Activated CD8-positive, alpha-beta T cell treated with anti-CD3 and anti-CD28 coated beads, Interleukin-2, amount 10 ng/mL, durations not matched to agents 7 days and 5 days (primary cell): Measurements from ENCODE around the gene GALNT10. TPM values are rescaled to one million over a fixed set of nuclear protein-coding genes. Genes with fewer than 3 reads are reported as not detected.
A peak's percentile ranks its signal among the peaks of the same experiment; 100 is the strongest.

Source experiments
- ATAC-seq: fragments of 150-1000 bp; cut with Tn5 transposase; one replicate; pipeline ENCODE4 v1.10.0; 2021; ENCODE audit warnings: moderate library complexity
- CTCF ChIA-PET: fragments of 350-600 bp; sonication (Branson Sonifier 250); formaldehyde crosslinking; loops from one replicate; lab custom pipeline; 2021; ENCODE audit warnings: antibody characterized with exemption; lab: Charles Lee
- POLR2A ChIA-PET: fragments of 350-600 bp; sonication (Branson Sonifier 250); formaldehyde crosslinking; loops from one replicate; lab custom pipeline; 2021; ENCODE audit warnings: antibody characterized with exemption; lab: Charles Lee
- DNase-seq: peaks from one replicate; pipeline ENCODE4 v3.0.0-alpha.2; 2020
- H3K27ac Mint-ChIP-seq: one replicate; pipeline ENCODE4 v1.8.0; 2021; ENCODE audit warnings: mild to moderate bottlenecking, mixed read lengths
- H3K27me3 Mint-ChIP-seq: one replicate; pipeline ENCODE4 v1.8.0; 2021; ENCODE audit warnings: low read depth, mixed read lengths
- H3K36me3 Mint-ChIP-seq: one replicate; pipeline ENCODE4 v1.8.0; 2021; ENCODE audit warnings: low read depth, mixed read lengths
- H3K4me1 Mint-ChIP-seq: one replicate; pipeline ENCODE4 v1.8.0; 2021; ENCODE audit warnings: low read depth, mixed read lengths
- H3K4me3 Mint-ChIP-seq: one replicate; pipeline ENCODE4 v1.8.0; 2021; ENCODE audit warnings: mild to moderate bottlenecking, mixed read lengths
- H3K9me3 Mint-ChIP-seq: one replicate; pipeline ENCODE4 v1.8.0; 2022; ENCODE audit warnings: mixed read lengths; ENCODE audit not compliant: insufficient read depth
- total RNA-seq, 2 experiments: library from RNA; stranded (reverse); gene quantifications; one replicate each; pipeline ENCODE4 v1.2.3, GENCODE V29; 2021

The GALNT10 gene
- total RNA-seq, 2 experiments from 2014 or later = 21.6 to 23.7 TPM

GRCh38 chr5:154422298-154422697 is 231.8 kb downstream of the GALNT10 start:
- H3K4me3 Mint-ChIP-seq = no peak overlapping the region
- no peak overlapping the region for H3K27ac Mint-ChIP-seq
- DNase-seq (no peak), ATAC-seq (no peak)
- ChIA-PET POLR2A (interaction anchor here (0.6 to 1.4 kb wide), 2 partner anchors 15 to 724 kb away, joined by 3 to 4 read pairs; no protein-coding TSS in a partner anchor), CTCF (interaction anchor here (0.7 to 1.6 kb wide), 9 partner anchors 9 to 598 kb away, joined by 3 to 7 read pairs (median 4); no protein-coding TSS in a partner anchor)
- H3K27me3 Mint-ChIP-seq = no peaks in the 10 kb centered on the region
- no peaks in the 10 kb centered on the region for H3K4me1 Mint-ChIP-seq
- peaks cover 5% of the 10 kb centered on the region for H3K9me3 Mint-ChIP-seq
- H3K36me3 Mint-ChIP-seq = peaks cover 21% of the 10 kb centered on the region

GRCh38 chr5:154428208-154428607 is 237.7 kb downstream of the GALNT10 start:
- POLR2A ChIA-PET = no interaction called here
- ATAC-seq = no peak
- Mint-ChIP-seq H3K36me3 (peaks cover 19% of the 10 kb centered on the region), H3K27me3 (no peaks in the 10 kb centered on the region), H3K9me3 (peaks cover 2% of the 10 kb centered on the region), H3K4me1 (peaks cover 3% of the 10 kb centered on the region), H3K4me3 (no peak overlapping the region), H3K27ac (no peak overlapping the region)
- CTCF ChIA-PET = no interaction called here
- no peak for DNase-seq

- H3K4me1 Mint-ChIP-seq = peaks cover 3% of the 10 kb centered on the region
- H3K27ac Mint-ChIP-seq = no peak overlapping the region
- ChIA-PET POLR2A (no interaction called here), CTCF (no interaction called here)
- H3K4me3 Mint-ChIP-seq = no peak overlapping the region
- no peaks in the 10 kb centered on the region for H3K27me3 Mint-ChIP-seq
- ATAC-seq = no peak
- peaks cover 21% of the 10 kb centered on the region for H3K36me3 Mint-ChIP-seq
- DNase-seq = no peak
- no peaks in the 10 kb centered on the region for H3K9me3 Mint-ChIP-seq
Measured at GRCh38 chr5:154429341-154429740, 238.8 kb downstream of the GALNT10 start.

GRCh38 chr5:154430466-154430865 is 239.9 kb downstream of the GALNT10 start:
- POLR2A ChIA-PET = no interaction called here
- CTCF ChIA-PET = interaction anchor here (1.6 kb wide), 1 partner anchor 9 kb away, joined by 7 read pairs; no protein-coding TSS in a partner anchor
- H3K27ac Mint-ChIP-seq = no peak overlapping the region
- no peak for ATAC-seq
- DNase-seq = no peak
- H3K36me3 Mint-ChIP-seq = peaks cover 26% of the 10 kb centered on the region
- no peaks in the 10 kb centered on the region for H3K9me3 Mint-ChIP-seq
- H3K27me3 Mint-ChIP-seq = no peaks in the 10 kb centered on the region
- H3K4me1 Mint-ChIP-seq = peaks cover 3% of the 10 kb centered on the region
- no peak overlapping the region for H3K4me3 Mint-ChIP-seq

- no peak overlapping the region for H3K4me3 Mint-ChIP-seq
- no peaks in the 10 kb centered on the region for H3K9me3 Mint-ChIP-seq
- CTCF ChIA-PET = interaction anchor here (0.5 to 1.6 kb wide), 2 partner anchors 9 to 881 kb away, joined by 3 to 7 read pairs; no protein-coding TSS in a partner anchor
- no peaks in the 10 kb centered on the region for H3K27me3 Mint-ChIP-seq
- no peak overlapping the region for H3K27ac Mint-ChIP-seq
- POLR2A ChIA-PET = no interaction called here
- ATAC-seq (no peak), DNase-seq (no peak)
- H3K36me3 Mint-ChIP-seq = peaks cover 31% of the 10 kb centered on the region
- peaks cover 3% of the 10 kb centered on the region for H3K4me1 Mint-ChIP-seq
Measured at GRCh38 chr5:154430961-154431630, 240.6 kb downstream of the GALNT10 start.

GRCh38 chr5:154435226-154435625 is 244.7 kb downstream of the GALNT10 start:
- Mint-ChIP-seq H3K4me3 (no peak overlapping the region), H3K27ac (no peak overlapping the region), H3K9me3 (no peaks in the 10 kb centered on the region), H3K36me3 (peaks cover 53% of the 10 kb centered on the region), H3K27me3 (no peaks in the 10 kb centered on the region), H3K4me1 (no peaks in the 10 kb centered on the region)
- POLR2A ChIA-PET = no interaction called here
- CTCF ChIA-PET = no interaction called here
- DNase-seq (no peak), ATAC-seq (no peak)

GRCh38 chr5:154437281-154437965 is 246.9 kb downstream of the GALNT10 start:
- Mint-ChIP-seq H3K9me3 (no peaks in the 10 kb centered on the region), H3K36me3 (peaks cover 69% of the 10 kb centered on the region), H3K4me1 (peaks cover 3% of the 10 kb centered on the region), H3K4me3 (no peak overlapping the region), H3K27me3 (no peaks in the 10 kb centered on the region), H3K27ac (no peak overlapping the region)
- ChIA-PET POLR2A (interaction anchor here (1.3 kb wide), 1 partner anchor 15 kb away, joined by 4 read pairs; no protein-coding TSS in a partner anchor), CTCF (interaction anchor here (0.7 kb wide), 1 partner anchor 28 kb away, joined by 3 read pairs; no protein-coding TSS in a partner anchor)
- DNase-seq (no peak), ATAC-seq (no peak)

- peaks cover 64% of the 10 kb centered on the region for H3K36me3 Mint-ChIP-seq
Measured at GRCh38 chr5:154440540-154440939, 250.0 kb downstream of the GALNT10 start.

GRCh38 chr5:154442801-154443200 is 252.3 kb downstream of the GALNT10 start:
- DNase-seq = no peak
- Mint-ChIP-seq H3K27ac (no peak overlapping the region), H3K4me1 (peaks cover 20% of the 10 kb centered on the region), H3K9me3 (no peaks in the 10 kb centered on the region), H3K27me3 (no peaks in the 10 kb centered on the region), H3K36me3 (peaks cover 51% of the 10 kb centered on the region), H3K4me3 (no peak overlapping the region)
- CTCF ChIA-PET = no interaction called here
- ATAC-seq = no peak
- POLR2A ChIA-PET = no interaction called here

More at GRCh38 chr5:154440540-154440939, 250.0 kb downstream of the GALNT10 start:
- ATAC-seq (no peak), DNase-seq (no peak)
- POLR2A ChIA-PET = no interaction called here
- Mint-ChIP-seq H3K4me1 (peaks cover 11% of the 10 kb centered on the region), H3K27me3 (no peaks in the 10 kb centered on the region), H3K27ac (no peak overlapping the region), H3K9me3 (no peaks in the 10 kb centered on the region), H3K4me3 (no peak overlapping the region)
- CTCF ChIA-PET = interaction anchor here (0.9 to 1.2 kb wide), 2 partner anchors 36 to 210 kb away, joined by 3 to 4 read pairs; no protein-coding TSS in a partner anchor

- Mint-ChIP-seq H3K4me1 (peaks cover 37% of the 10 kb centered on the region), H3K27ac (peak overlapping the region; percentile 93), H3K9me3 (no peaks in the 10 kb centered on the region), H3K4me3 (peak overlapping the region; percentile 98), H3K27me3 (no peaks in the 10 kb centered on the region), H3K36me3 (peaks cover 40% of the 10 kb centered on the region)
- CTCF ChIA-PET = interaction anchor here (1.3 kb wide), 1 partner anchor 40 kb away, joined by 3 read pairs; no protein-coding TSS in a partner anchor
- POLR2A ChIA-PET = interaction anchor here (1.1 kb wide), 1 partner anchor 252 kb away, joined by 3 read pairs; no protein-coding TSS in a partner anchor
- DNase-seq (peak; percentile 36), ATAC-seq (peak; percentile 5)
Measured at GRCh38 chr5:154444556-154445421, 254.3 kb downstream of the GALNT10 start.
